A673 (cell line): Measurements from ENCODE around the gene PGGT1B. TPM values are rescaled to one million over a fixed set of nuclear protein-coding genes. Genes with fewer than 3 reads are reported as not detected.

Source experiments
- BruUV-seq: library from RNA; stranded (reverse); fragments of 400-500 nt; replicated peaks from 2 replicates; lab custom pipeline; 2021; lab: Mats Ljungman, UMichigan
- CTCF ChIA-PET: fragments of 300-600 bp; sonication (Branson Sonifier 250); formaldehyde crosslinking; loops from one replicate; lab custom pipeline; 2022; ENCODE audit warnings: antibody characterized with exemption; lab: Charles Lee
- POLR2A ChIA-PET: fragments of 300-600 bp; sonication (Branson Sonifier 250); formaldehyde crosslinking; loops from one replicate; lab custom pipeline; 2022; ENCODE audit warnings: antibody characterized with exemption; ENCODE audit not compliant: low non-redundant PET; lab: Charles Lee
- DNase-seq: peaks from one replicate; pipeline ENCODE4 v3.0.0-alpha.2; 2015; ENCODE audit warnings: low spot score
- H3K27ac ChIP-seq: fragments of 200-600 bp; sonication (generic); 2 replicates; pipeline ENCODE4 v1.5.1; 2016; ENCODE audit warnings: mixed run types, low read depth, mild to moderate bottlenecking, mixed read lengths, antibody characterized with exemption, low read length; ENCODE audit not compliant: poor library complexity, severe bottlenecking
- H3K27me3 ChIP-seq: fragments of 200-600 bp; sonication (generic); replicated peaks from 2 replicates; pipeline ENCODE4 v1.6.1; 2017; ENCODE audit warnings: mixed run types, low read depth, mild to moderate bottlenecking, mixed read lengths, antibody characterized with exemption, low read length; ENCODE audit not compliant: insufficient read depth, poor library complexity
- H3K36me3 ChIP-seq: fragments of 200-600 bp; sonication (generic); 2 replicates; pipeline ENCODE4 v1.6.1; 2016; ENCODE audit warnings: mixed run types, mild to moderate bottlenecking, mixed read lengths, antibody characterized with exemption, low read length; ENCODE audit not compliant: insufficient read depth, poor library complexity, severe bottlenecking
- H3K4me1 ChIP-seq: fragments of 200-600 bp; sonication (generic); 2 replicates; pipeline ENCODE4 v1.6.1; 2017; ENCODE audit warnings: mixed run types, mild to moderate bottlenecking, mixed read lengths, antibody characterized with exemption, low read length; ENCODE audit not compliant: insufficient read depth, poor library complexity, severe bottlenecking
- H3K4me3 ChIP-seq: fragments of 200-600 bp; sonication (generic); 2 replicates; pipeline ENCODE4 v1.5.1; 2016; ENCODE audit warnings: low read depth, mixed run types, mild to moderate bottlenecking, mixed read lengths, low read length; ENCODE audit not compliant: poor library complexity, severe bottlenecking
- H3K9me3 ChIP-seq: fragments of 200-600 bp; sonication (generic); 2 replicates; pipeline ENCODE4 v1.6.1; 2016; ENCODE audit warnings: mixed run types, low read depth, mild to moderate bottlenecking, mixed read lengths, antibody characterized with exemption, low read length; ENCODE audit not compliant: poor library complexity, severe bottlenecking
- EZH2 ChIP-seq: fragments of 200-600 bp; sonication (generic); IDR thresholded peaks from 2 replicates; pipeline ENCODE4 v1.6.1; 2017; ENCODE audit warnings: borderline replicate concordance, low read depth, mild to moderate bottlenecking, mixed read lengths, antibody characterized with exemption, low read length; ENCODE audit not compliant: poor library complexity, severe bottlenecking
- intact Hi-C: fragments of 100-400 bp; cut with micrococcal nuclease; formaldehyde crosslinking; loops from one replicate; pipeline ENCODE4 v1.10.0; 2022; ENCODE audit not compliant: unreplicated experiment
- total RNA-seq: library from RNA; stranded (reverse); gene quantifications from 2 replicates; pipeline ENCODE4 v1.2.3, GENCODE V29; 2021
- TF ChIP-seq, protein P1 (sequence below): fragments of 300-800, 200-600 bp; sonication (generic); conservative IDR thresholded peaks from 2 replicates; pipeline ENCODE4 v1.5.1; 2017; ENCODE audit warnings: low read depth, mild to moderate bottlenecking, antibody characterized with exemption, low read length, moderate library complexity, mixed read lengths

The PGGT1B gene
- total RNA-seq, 1 experiment from 2014 or later = 43.0 TPM

DNA sequence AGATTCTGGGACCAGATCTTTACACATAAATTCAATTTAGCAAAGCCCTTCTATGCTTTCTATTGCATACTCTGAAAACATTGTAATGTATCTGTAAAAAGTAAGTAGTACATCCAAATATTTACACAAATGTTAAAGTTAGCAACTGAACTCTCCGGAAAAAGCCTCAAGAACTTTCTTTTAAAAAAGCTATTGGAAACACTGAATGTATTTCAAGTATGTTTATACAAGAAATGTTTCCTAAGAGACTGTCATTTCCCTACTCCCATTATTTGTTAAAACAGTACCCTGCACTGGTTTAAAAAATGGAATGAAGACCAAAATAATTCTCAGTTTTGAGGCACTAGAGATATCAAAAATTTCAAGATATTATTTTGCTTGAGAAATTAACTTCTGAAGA, 48.1 kb downstream of the PGGT1B start:
- Histone ChIP-seq H3K4me3 (no peak overlapping the region), H3K36me3 (peaks cover 4% of the 10 kb centered on the region), H3K4me1 (no peaks in the 10 kb centered on the region), H3K27me3 (no peaks in the 10 kb centered on the region), H3K27ac (no peak overlapping the region), H3K9me3 (no peaks in the 10 kb centered on the region)
- intact Hi-C loops = no loop called here
- BruUV-seq = no TSS peak
- no peak for DNase-seq
- TF ChIP-seq, protein P1, sequence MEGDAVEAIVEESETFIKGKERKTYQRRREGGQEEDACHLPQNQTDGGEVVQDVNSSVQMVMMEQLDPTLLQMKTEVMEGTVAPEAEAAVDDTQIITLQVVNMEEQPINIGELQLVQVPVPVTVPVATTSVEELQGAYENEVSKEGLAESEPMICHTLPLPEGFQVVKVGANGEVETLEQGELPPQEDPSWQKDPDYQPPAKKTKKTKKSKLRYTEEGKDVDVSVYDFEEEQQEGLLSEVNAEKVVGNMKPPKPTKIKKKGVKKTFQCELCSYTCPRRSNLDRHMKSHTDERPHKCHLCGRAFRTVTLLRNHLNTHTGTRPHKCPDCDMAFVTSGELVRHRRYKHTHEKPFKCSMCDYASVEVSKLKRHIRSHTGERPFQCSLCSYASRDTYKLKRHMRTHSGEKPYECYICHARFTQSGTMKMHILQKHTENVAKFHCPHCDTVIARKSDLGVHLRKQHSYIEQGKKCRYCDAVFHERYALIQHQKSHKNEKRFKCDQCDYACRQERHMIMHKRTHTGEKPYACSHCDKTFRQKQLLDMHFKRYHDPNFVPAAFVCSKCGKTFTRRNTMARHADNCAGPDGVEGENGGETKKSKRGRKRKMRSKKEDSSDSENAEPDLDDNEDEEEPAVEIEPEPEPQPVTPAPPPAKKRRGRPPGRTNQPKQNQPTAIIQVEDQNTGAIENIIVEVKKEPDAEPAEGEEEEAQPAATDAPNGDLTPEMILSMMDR = no peak
- POLR2A ChIA-PET = interaction anchor here (0.7 kb wide), 1 partner anchor 34 kb away, joined by 3 read pairs; no protein-coding TSS in a partner anchor
- CTCF ChIA-PET = no interaction called here

GRCh38 chr5:115209279-115209678, 53.4 kb downstream of the PGGT1B start:
- no peak overlapping the region for H3K4me3 ChIP-seq
- no peaks in the 10 kb centered on the region for H3K27me3 ChIP-seq
- intact Hi-C loops = no loop called here
- no TSS peak for BruUV-seq
- CTCF ChIA-PET = no interaction called here
- H3K9me3 ChIP-seq = no peaks in the 10 kb centered on the region
- no peak overlapping the region for H3K27ac ChIP-seq
- no peak for DNase-seq
- POLR2A ChIA-PET = no interaction called here
- no peaks in the 10 kb centered on the region for H3K36me3 ChIP-seq
- H3K4me1 ChIP-seq = no peaks in the 10 kb centered on the region
- TF ChIP-seq, protein P1 = no peak
- TF ChIP-seq EZH2 = no peak

DNA sequence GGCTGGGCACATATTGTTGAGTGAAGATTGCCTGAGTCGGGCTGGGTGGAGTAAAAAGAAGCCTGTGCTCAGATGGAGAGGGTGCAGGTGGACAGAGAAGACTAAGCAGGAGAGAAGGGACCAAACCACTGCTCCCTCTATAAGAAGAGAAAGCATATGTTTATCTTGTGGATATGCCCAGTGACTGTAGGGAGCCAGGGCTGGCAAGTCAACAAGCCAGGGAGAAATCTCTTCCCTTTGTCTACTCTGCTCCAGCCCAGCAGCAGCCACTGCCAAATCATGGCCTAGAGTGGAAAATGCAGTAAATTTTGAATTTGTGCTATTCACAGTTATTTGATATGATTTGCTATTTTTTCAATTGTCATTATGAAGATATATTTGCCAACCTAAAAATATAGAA, 59.7 kb downstream of the PGGT1B start:
- no peak overlapping the region for H3K27ac ChIP-seq
- CTCF ChIA-PET = no interaction called here
- BruUV-seq = no TSS peak
- no peaks in the 10 kb centered on the region for H3K27me3 ChIP-seq
- POLR2A ChIA-PET = no interaction called here
- no peaks in the 10 kb centered on the region for H3K4me1 ChIP-seq
- intact Hi-C loops = no loop called here
- no peak overlapping the region for H3K4me3 ChIP-seq
- H3K9me3 ChIP-seq = no peaks in the 10 kb centered on the region
- no peak for DNase-seq
- no peak for TF ChIP-seq EZH2
- TF ChIP-seq, protein P1 = no peak
- no peaks in the 10 kb centered on the region for H3K36me3 ChIP-seq
